HG02885 (cell line): Measurements from ENCODE around the gene NUDT9.
"Not testable (repeated sequence)": the region's sequence is repeated elsewhere in the genome, so short reads cannot be mapped to it uniquely, and the experiment has no call there.

Source experiments
- ATAC-seq: cut with Tn5 transposase; IDR thresholded peaks from one replicate; pipeline ENCODE4 v1.9.1; 2021; ENCODE audit warnings: mild to moderate bottlenecking; ENCODE audit not compliant: unreplicated experiment, poor library complexity

The NUDT9 gene

GRCh38 chr4:87446375-87446774, 24.0 kb downstream of the NUDT9 start:
- not testable (repeated sequence) for ATAC-seq

DNA sequence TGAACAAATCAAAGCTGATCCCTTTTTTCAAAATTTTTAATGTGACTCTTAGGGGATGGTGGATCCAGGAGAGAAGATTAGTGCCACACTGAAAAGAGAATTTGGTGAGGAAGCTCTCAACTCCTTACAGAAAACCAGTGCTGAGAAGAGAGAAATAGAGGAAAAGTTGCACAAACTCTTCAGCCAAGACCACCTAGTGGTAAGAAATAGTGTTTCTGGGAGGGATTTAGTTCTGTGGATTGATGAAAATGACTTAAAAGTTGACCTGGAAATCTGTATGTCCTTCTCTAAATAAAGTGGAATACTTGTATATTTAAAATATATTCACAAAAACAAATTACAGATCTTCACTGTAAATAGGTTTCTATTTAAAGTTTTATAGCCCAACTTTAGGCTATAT, 29.2 kb downstream of the NUDT9 start:
- no peak for ATAC-seq

DNA sequence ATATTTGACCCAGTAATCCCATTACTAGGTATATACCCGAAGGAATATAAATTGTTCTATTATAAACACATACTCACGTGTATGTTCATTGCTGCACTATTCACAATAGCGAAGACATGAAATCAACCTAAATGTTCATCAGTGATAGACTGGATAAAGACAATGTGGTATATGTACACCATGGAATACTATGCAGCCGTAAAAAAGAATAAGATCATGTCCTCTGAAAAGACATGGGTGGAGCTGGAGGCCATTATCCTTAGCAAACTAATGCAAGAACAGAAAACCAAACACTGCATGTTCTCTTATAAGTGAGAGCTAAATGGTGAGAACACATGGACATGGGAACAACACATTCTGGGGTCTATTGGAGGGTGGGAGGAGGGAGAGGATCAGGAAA, 36.5 kb downstream of the NUDT9 start:
- ATAC-seq = no peak

GRCh38 chr4:87461281-87461700, 38.9 kb downstream of the NUDT9 start:
- no peak for ATAC-seq

GRCh38 chr4:87462102-87462501, 39.7 kb downstream of the NUDT9 start:
- no peak for ATAC-seq

- ATAC-seq = peak; percentile 66
These were observed 43.5 kb downstream of the NUDT9 start for GRCh38 chr4:87465739-87466366.

- no peak for ATAC-seq
These were observed 47.0 kb downstream of the NUDT9 start for GRCh38 chr4:87469390-87469789.

DNA sequence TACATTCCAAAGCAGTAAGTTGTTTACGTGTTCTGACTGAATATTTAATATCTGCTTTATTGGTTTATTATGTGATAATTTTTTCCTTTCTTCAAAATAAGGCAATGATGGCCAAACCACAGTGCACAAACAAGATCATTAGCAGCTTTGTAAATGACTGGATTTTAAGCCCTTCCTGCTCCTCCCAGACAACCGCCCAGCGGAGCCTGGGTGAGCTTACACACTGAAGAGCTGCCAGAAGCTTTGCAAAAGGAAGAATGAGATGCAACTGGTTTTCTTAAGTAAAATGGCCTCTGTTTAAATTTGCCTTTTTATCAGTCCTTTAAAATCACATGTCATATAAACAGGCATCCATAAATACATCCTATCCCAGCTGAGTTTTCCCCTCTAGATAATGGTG, 54.6 kb downstream of the NUDT9 start:
- no peak for ATAC-seq

DNA sequence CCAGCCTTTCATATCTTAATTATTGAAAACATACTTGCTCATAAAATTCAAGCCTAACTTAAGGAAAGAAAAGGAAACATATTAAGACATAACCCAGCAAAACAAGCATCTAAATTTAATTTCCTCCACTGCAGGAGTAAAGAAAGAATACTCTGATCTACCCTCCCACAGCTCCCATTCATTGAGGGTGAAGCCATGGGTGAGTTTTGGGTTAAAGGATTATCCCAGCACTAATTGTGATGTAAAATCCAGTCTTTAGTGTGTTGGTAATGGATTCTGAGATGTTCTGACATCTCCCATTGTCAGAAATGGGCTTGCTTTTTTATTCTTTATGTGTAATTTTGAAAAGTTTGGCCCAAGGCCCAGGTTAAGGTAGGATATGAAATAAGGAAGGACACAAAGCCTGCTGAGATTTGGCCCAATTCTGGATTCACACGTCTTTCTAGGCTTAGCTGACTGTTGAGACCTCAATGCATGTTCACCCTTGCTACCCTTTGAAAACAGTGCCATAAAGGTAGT, 56.4 kb downstream of the NUDT9 start:
- ATAC-seq = no peak

DNA sequence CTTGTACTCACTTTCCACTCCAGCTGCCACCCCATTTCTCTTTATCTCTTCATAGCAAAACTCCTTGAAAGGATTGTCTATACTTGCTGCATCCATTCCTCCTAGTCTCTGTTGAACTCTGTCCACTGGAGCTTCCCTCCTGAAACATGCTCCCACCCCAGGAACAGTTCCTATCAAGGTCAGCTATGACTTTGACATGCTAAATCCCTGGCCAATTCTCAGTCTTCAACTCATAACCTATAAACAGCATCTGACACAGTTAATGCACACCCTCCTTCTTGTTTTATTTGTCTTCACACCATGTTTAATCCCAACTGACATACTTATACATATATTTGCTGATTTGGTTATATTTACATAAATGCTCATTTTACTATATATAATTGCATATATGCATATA, 59.0 kb downstream of the NUDT9 start:
- ATAC-seq = no peak

- ATAC-seq = not testable (repeated sequence)
These were observed 60.9 kb downstream of the NUDT9 start for GRCh38 chr4:87483247-87483646.

DNA sequence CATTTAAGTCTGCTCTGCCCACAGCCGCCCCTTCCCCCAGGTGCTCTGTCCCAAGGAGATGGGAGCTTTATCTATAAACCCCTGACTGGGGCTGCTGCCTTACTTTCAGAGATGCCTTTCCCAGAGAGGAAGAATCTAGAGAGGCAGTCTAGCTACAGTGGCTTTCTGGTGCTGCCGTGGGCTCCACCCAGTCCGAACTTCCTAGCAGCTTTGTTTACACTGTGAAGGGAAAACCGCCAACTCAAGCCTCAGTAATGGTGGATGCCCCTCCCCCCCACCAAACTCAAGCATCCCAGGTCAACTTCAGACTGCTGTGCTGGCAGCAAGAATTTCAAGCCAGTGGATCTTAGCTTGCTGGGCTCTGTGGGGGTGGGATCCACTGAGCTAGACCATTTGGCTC, 66.3 kb downstream of the NUDT9 start:
- ATAC-seq = not testable (repeated sequence)

DNA sequence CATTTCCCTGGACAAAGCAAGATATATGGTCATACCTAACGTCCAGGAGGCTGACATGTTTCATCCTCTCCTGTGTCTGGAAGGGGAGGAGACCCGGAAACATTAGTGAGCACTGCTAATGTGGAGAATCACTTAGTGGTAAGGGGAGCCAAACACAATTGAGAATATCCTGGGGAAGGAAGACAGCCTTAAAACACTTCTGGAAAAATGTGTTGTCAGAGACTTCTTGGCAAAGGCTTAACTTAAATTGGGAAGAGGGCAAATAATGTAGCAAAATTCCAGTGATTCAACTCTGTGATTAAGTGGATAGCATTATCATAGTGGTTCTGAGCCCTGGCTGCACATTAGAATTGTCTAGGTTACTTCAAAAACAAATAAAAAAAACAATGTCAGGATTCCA, 67.3 kb downstream of the NUDT9 start:
- ATAC-seq = no peak

DNA sequence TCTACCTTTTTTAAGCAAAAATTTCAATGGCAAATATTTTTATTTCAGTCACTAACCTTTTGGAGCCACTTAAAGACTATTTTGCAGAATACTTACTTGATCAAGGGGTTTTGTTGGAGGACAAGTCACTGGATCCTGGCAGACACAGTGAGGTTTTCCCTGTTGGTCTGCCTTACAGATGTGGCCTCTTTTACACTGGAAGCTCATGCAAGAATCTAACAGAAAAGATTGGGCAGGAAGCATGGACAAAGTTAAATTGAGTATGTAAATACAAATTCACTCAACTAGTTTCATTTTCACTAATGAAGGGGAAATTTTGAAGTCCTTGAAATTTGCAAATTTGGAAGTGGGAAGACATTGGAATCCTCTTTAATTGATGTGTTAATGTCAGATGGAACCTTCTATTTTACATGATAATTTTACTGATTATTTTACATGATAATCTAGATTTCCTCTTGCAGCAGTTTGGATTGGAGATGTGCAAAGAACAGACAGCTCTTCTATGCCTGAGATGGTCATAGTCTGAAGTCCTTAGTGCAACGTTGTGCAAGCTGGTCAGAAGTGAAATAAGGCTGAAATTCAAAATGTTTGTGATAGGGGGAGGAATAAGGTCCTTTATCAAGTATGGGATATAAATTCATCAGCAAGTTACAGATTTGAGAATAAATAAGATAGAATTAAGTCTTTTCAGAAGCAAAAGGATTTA, 68.4 kb downstream of the NUDT9 start:
- ATAC-seq = no peak

- no peak for ATAC-seq
These were observed 69.1 kb downstream of the NUDT9 start for GRCh38 chr4:87491436-87491835.

GRCh38 chr4:87491851-87492250, 69.5 kb downstream of the NUDT9 start:
- not testable (repeated sequence) for ATAC-seq

- ATAC-seq = no peak
These were observed 70.7 kb downstream of the NUDT9 start for GRCh38 chr4:87493115-87493514.

- no peak for ATAC-seq
These were observed 74.8 kb downstream of the NUDT9 start for GRCh38 chr4:87497159-87497558.

- no peak for ATAC-seq
These were observed 75.2 kb downstream of the NUDT9 start for GRCh38 chr4:87497578-87497977.

GRCh38 chr4:87498446-87498900, 76.1 kb downstream of the NUDT9 start:
- peak; percentile 57 for ATAC-seq

DNA sequence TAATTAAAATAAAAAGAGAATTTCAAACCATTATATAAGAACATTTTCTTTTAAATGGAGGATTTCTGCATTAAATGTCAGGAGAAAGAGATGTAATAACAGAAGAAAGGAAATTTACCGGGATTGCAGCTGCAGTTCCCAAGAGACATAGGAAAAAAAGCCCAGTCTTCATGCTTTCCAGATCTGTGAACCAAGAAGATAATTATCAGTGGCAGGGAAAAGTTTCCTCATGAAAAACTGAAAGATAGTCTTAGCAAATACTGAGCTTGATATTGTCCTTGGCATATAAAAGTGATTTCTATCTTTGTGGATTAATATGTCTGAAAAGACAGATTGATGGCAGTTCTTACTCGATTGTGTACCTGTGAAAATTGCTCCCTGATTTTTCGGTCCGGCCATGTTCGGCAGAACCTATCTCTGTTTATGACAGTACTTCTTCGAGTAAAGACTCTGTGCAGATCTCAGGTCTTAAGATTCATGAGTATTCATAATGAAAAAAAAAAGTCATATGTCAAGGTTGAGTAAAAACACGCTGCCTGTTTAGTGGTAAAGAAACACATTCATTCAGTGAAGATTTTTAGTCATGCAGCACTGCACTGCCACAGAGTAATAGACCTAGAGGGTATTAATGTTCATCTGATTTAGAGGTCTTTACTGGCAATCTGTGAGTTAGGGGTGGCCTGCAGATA, 77.2 kb downstream of the NUDT9 start:
- peak; percentile 88 for ATAC-seq
